Colonic mucosa (tissue), 4 donors: ENCODE data around the gene SCD5. TPM values are rescaled to one million over a fixed set of nuclear protein-coding genes. Genes with fewer than 3 reads are reported as not detected.

Source experiments
- DNase-seq: peaks from one replicate; pipeline ENCODE4 v3.0.0-alpha.2; 2020
- H3K27ac ChIP-seq: fragments of 200-600 bp; one replicate; pipeline ENCODE4 v1.8.0; 2021
- H3K27me3 ChIP-seq: fragments of 200-600 bp; one replicate; pipeline ENCODE4 v1.8.0; 2021
- H3K36me3 ChIP-seq: fragments of 200-600 bp; one replicate; pipeline ENCODE4 v1.8.0; 2021
- H3K4me1 ChIP-seq: fragments of 200-600 bp; one replicate; pipeline ENCODE4 v1.8.0; 2021; ENCODE audit warnings: mild to moderate bottlenecking
- H3K4me3 ChIP-seq: fragments of 200-600 bp; one replicate; pipeline ENCODE4 v1.8.0; 2021
- H3K9ac ChIP-seq, 2 donors: one replicate each; pipeline ENCODE4 v1.7.0; 2013; ENCODE audit warnings: control low read depth in 2 of 2, low read depth in 2 of 2, low read length in 2 of 2
- H3K9me3 ChIP-seq: fragments of 200-600 bp; one replicate; pipeline ENCODE4 v1.8.0; 2021
- intact Hi-C: fragments of 100-400 bp; cut with DNase I; formaldehyde crosslinking; loops from one replicate; pipeline ENCODE4 v1.14.1; 2022
- total RNA-seq, 2 donors: library from RNA; stranded (reverse); fragmentation: NEBNext Ultra II Directional in 1 of 2; extraction: Animal tissue kit (Norgen Biotek cat#: 25700) in 1 of 2; gene quantifications; one replicate each; pipeline ENCODE4 v1.2.1, GENCODE V29; 2021
- TF ChIP-seq, protein P1 (sequence below): fragments of 200-600 bp; IDR thresholded peaks from one replicate; pipeline ENCODE4 v1.8.0; 2022; ENCODE audit warnings: antibody characterized with exemption, mild to moderate bottlenecking
- donor health status: healthy.
- donor health status: DM: no; HTN: no; CAD: no.
- donor health status: DM: no; HTN: no; CAD: no.

Gene SCD5
- total RNA-seq, 2 donors from 2014 or later, result 2.8 to 4.4 TPM

DNA sequence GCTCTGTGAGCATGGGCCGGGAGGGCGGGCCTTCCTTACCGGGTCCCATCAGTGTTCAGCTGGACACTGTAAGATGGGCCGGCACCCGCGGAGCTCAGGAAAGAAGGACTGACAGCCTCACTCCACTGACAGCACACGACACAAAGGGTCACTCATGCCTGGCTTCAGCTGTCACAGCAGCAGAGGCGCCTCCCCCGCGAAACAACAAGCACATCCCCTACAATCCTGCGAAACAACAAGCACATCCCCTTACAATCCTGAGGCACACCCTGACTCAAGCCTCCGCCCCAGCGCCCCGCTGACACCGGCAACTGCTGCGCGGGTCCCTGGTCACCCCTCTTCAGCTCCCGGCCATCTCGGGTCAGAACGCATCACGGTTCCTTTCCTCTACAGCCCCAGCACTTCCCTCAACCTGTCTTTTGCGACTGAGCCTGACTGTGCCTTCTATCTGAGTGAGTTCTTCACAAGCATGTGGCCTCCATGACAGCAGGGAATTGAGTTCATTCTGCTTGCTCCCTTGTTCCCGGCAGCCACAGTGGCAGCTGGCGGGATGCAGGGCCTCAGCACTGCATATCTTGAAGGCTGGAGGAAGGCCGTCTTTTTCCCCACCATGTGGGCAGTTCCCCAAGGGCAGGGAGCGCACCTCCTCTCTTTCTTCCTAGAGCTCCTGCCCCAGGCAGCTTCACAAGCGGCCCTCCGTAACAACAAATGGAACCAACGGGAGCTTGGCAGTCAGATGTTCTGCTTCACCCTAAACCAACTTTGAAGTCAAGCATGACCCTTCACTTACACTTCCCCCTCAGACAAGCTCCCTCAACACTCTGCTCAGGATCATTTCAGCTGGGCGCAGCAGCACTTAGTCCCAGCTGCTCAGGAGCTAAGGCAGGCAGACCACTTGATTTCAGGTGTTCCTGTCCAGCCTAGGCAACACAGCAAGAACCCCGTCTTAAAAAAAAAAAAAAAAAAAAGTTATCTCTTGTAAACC is 39.6 kb downstream of the SCD5 start:
- Histone ChIP-seq H3K9me3 (no peaks in the 10 kb centered on the region), H3K4me1 (no peaks in the 10 kb centered on the region), H3K36me3 (no peaks in the 10 kb centered on the region), H3K9ac (no peak overlapping the region), H3K27ac (no peak overlapping the region), H3K27me3 (no peaks in the 10 kb centered on the region), H3K4me3 (no peak overlapping the region)
- DNase-seq, result no peak
- intact Hi-C loops, result no loop called here
- TF ChIP-seq, protein P1, sequence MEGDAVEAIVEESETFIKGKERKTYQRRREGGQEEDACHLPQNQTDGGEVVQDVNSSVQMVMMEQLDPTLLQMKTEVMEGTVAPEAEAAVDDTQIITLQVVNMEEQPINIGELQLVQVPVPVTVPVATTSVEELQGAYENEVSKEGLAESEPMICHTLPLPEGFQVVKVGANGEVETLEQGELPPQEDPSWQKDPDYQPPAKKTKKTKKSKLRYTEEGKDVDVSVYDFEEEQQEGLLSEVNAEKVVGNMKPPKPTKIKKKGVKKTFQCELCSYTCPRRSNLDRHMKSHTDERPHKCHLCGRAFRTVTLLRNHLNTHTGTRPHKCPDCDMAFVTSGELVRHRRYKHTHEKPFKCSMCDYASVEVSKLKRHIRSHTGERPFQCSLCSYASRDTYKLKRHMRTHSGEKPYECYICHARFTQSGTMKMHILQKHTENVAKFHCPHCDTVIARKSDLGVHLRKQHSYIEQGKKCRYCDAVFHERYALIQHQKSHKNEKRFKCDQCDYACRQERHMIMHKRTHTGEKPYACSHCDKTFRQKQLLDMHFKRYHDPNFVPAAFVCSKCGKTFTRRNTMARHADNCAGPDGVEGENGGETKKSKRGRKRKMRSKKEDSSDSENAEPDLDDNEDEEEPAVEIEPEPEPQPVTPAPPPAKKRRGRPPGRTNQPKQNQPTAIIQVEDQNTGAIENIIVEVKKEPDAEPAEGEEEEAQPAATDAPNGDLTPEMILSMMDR, result no peak

DNA sequence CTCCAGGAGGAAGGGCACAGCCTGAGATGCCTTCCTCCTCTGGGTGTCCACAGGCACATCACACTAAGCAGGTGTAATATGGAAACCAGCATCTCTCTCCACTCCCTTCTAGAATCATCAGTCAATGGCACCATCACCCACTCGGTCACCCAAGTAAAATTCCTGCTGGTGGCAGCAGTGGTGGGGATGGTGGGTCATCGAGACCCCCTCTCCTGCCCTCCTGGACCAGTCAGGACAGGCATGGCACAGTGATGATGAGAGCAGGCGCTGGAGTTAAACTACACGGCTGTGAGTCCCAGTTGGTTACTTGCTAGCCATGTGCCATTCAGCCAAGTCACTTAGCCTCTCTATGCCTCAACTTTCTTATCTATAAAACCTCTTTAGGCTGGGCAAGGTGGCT is 42.5 kb downstream of the SCD5 start:
- TF ChIP-seq, protein P1, result no peak
- DNase-seq, result no peak
- Histone ChIP-seq H3K27ac (no peak overlapping the region), H3K36me3 (no peaks in the 10 kb centered on the region), H3K4me3 (no peak overlapping the region), H3K9ac (no peak overlapping the region), H3K27me3 (no peaks in the 10 kb centered on the region), H3K9me3 (no peaks in the 10 kb centered on the region), H3K4me1 (no peaks in the 10 kb centered on the region)
- intact Hi-C loops, result no loop called here

DNA sequence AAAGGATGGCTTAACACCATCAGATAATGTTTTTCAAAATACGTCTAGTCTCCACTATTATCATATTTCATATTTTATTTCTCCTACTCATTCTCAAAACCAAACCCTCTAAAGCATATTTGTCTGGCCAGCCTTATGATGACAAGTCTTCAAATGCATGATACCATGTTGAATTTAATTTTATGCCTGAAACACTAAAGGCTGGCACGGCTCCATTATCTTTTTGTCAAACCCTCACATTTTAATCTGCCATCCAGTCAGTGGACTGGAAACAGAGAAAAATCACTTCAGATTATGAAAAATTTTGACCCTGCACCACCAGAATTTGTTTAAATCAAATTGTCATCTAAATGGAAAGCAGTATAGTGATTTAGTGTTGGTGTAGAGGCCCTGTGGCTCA is 42.9 kb downstream of the SCD5 start:
- no peak overlapping the region for H3K9ac ChIP-seq

DNA sequence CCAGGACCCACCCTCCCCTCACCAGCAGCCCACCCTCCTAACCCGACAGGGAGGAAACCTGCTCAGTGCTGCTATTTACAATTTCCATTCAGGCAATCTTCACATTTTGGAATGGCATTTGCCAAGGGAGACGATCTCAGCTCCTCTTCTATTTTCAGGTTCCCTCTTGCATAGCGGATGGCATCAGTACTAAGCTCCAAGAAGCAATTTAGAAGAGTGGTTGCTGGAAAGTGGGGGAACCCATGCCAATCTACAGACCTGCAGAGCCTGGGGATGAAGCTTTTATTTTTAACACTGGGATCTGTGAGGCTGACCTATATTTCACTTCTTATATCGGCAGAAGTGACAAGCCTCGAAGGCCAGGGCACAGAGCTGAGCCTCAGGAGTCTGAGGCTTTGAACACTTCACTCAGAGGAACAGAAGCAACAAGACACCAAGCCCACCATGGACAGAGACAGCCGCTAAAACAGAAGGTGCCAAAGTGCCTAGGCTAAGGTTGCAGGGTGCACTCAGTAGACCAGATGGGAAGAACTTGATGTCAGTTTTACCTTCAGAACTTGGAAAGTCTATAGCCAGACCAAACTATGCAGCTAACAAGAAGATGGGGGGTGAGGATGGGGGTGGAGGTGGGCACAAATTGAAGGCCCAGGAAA is 44.0 kb downstream of the SCD5 start:
- no peaks in the 10 kb centered on the region for H3K9me3 ChIP-seq
- no peak for DNase-seq
- no peaks in the 10 kb centered on the region for H3K4me1 ChIP-seq
- intact Hi-C loops, result no loop called here
- TF ChIP-seq, protein P1, result no peak
- H3K27ac ChIP-seq, result no peak overlapping the region
- no peaks in the 10 kb centered on the region for H3K36me3 ChIP-seq
- no peaks in the 10 kb centered on the region for H3K27me3 ChIP-seq
- H3K9ac ChIP-seq, result no peak overlapping the region
- no peak overlapping the region for H3K4me3 ChIP-seq

More for the DNA sequence above, 42.9 kb downstream of the SCD5 start:
- Histone ChIP-seq H3K4me1 (no peaks in the 10 kb centered on the region), H3K27me3 (no peaks in the 10 kb centered on the region), H3K27ac (no peak overlapping the region), H3K9me3 (no peaks in the 10 kb centered on the region), H3K36me3 (no peaks in the 10 kb centered on the region), H3K4me3 (no peak overlapping the region)
- DNase-seq, result no peak
- TF ChIP-seq, protein P1, result no peak
- intact Hi-C loops, result no loop called here

DNA sequence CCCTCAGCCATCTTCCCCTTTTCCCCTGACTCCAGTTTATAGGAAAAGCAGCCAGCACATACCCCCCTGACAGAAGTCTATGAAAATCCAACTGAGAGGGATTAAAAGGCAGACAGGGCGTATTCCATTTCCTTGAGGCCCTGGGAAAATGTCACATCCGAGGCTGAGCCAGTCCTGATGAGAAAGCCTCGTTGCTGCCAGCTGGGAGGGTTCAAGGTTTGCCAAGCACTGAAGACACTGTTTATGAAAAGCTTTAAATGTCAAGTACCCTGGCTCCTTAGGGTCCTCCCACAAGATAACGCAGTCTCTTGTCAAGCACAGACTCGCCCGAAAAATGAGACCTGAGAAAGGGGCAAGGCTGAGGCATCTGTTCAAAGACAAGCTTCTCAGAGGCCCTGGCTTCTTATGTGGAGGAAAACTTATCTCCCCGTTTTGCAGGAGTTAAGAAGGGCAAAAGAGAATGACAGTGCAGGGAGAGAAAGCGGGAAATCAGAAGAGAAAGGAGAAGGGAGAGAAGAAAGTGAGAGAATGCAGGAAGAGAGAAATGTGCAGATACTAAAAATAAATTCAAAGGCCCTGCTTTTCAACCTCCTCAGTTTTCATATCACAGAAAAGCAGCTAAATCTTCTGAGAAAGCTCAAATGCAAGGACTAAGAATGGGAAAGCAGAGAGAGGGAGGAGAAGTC is 44.7 kb downstream of the SCD5 start:
- TF ChIP-seq, protein P1, result no peak

More for the DNA sequence above, 44.7 kb downstream of the SCD5 start:
- H3K36me3 ChIP-seq, result no peaks in the 10 kb centered on the region
- no peaks in the 10 kb centered on the region for H3K27me3 ChIP-seq
- intact Hi-C loops, result no loop called here
- H3K9me3 ChIP-seq, result no peaks in the 10 kb centered on the region
- H3K4me3 ChIP-seq, result no peak overlapping the region
- no peaks in the 10 kb centered on the region for H3K4me1 ChIP-seq
- no peak overlapping the region for H3K9ac ChIP-seq
- no peak for DNase-seq
- no peak overlapping the region for H3K27ac ChIP-seq
